Natural killer cell treated with Interleukin-12 subunit alpha and Interleukin-12 subunit beta and Interleukin-15 and Interleukin-18, amount 100 ng/mL, for 72 hours (primary cell): ENCODE measurements around the gene TIGD7. TPM values are rescaled to one million over a fixed set of nuclear protein-coding genes. Genes with fewer than 3 reads are reported as not detected.

Experiments used
- total RNA-seq, 2 donors: library from RNA; stranded (reverse); gene quantifications; one replicate each; pipeline ENCODE4 v1.2.3, GENCODE V29; 2022

Gene TIGD7
- total RNA-seq, 2 donors from 2014 or later: 5.0 to 6.7 TPM

Other genes with a start within 250 kb of the TIGD7 start
- 1,000 to 10,000 TPM in 1 of 2 donors, 100 to 1,000 TPM in 1; 678 to 1,235 TPM for gene IL32, start 239.8 kb downstream of the TIGD7 start, total RNA-seq
- under 1 TPM in 1 of 2 donors, not detected in 1; 0.22 TPM for gene ZSCAN10, start 206.1 kb downstream of the TIGD7 start, total RNA-seq
- not detected for gene ZNF205, start 192.8 kb downstream of the TIGD7 start, total RNA-seq
- 10 to 100 TPM in 1 of 2 donors, 1 to 10 TPM in 1; 8.5 to 11.6 TPM for gene ZNF213, start 170.4 kb downstream of the TIGD7 start, total RNA-seq
- gene OR1F1, start 117.2 kb downstream of the TIGD7 start, total RNA-seq: not detected
- gene ZNF200, start 70.3 kb downstream of the TIGD7 start, total RNA-seq: 10 to 100 TPM; 16.6 to 18.9 TPM
- under 1 TPM; 0.26 to 0.31 TPM for gene MEFV, start 48.8 kb downstream of the TIGD7 start, total RNA-seq
- 10 to 100 TPM; 23.2 to 24.5 TPM for gene ZNF263, start 21.9 kb downstream of the TIGD7 start, total RNA-seq
- gene ZNF75A, start 67 bp upstream of the TIGD7 start, total RNA-seq: 10 to 100 TPM; 43.0 to 43.8 TPM
- gene OR2C1, start 50.5 kb upstream of the TIGD7 start, total RNA-seq: not detected
- gene ZSCAN32, start 95.6 kb upstream of the TIGD7 start, total RNA-seq: 10 to 100 TPM; 12.6 to 16.9 TPM
- gene ZNF174, start 95.8 kb upstream of the TIGD7 start, total RNA-seq: 10 to 100 TPM in 1 of 2 donors, 1 to 10 TPM in 1; 9.2 to 10.2 TPM
- 1 to 10 TPM; 2.7 to 2.9 TPM for gene ZNF597, start 138.1 kb upstream of the TIGD7 start, total RNA-seq
- gene NAA60, start 138.2 kb upstream of the TIGD7 start, total RNA-seq: 10 to 100 TPM; 59.0 to 60.0 TPM
- not detected for gene C16orf90, start 190.1 kb upstream of the TIGD7 start, total RNA-seq
- gene CLUAP1, start 195.6 kb upstream of the TIGD7 start, total RNA-seq: 10 to 100 TPM in 1 of 2 donors, 1 to 10 TPM in 1; 4.3 to 10.8 TPM